GM12875 (cell line): ENCODE results near the gene NLRP1.

Source experiments
- H3K4me3 ChIP-seq: one replicate; pipeline ENCODE4 v1.5.1; 2011; ENCODE audit warnings: low read depth, low read length, control low read depth
- CTCF ChIP-seq: IDR thresholded peaks from 2 replicates; pipeline ENCODE4 v1.5.1; 2011; ENCODE audit warnings: low read depth, mild to moderate bottlenecking, control low read depth, inconsistent platforms, low read length, moderate library complexity, borderline replicate concordance; ENCODE audit not compliant: insufficient read depth

Gene NLRP1

DNA sequence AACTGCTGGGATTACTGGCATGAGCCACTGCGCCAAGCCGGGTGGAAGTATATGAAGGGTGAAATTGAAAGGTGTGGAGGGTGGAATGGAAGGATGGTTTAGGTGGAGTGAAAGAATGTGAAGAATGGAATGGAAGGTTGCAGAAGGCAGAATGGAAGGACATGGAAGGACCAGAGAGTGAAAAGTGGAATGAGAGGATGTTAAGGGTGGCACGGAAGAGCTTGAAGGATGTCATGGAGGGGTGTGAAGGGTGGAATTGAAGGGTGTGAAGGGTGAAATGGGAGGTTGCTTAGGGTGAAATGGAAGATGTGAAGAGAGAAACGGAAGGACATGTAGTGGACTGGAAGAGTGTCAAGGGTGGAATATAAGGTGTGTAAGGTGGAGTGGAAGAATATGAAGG is 81.8 kb downstream of the NLRP1 start:
- no peak for TF ChIP-seq CTCF
- no peak overlapping the region for H3K4me3 ChIP-seq

GRCh38 chr17:5501685-5502084 is 82.6 kb downstream of the NLRP1 start:
- TF ChIP-seq CTCF, result no peak

DNA sequence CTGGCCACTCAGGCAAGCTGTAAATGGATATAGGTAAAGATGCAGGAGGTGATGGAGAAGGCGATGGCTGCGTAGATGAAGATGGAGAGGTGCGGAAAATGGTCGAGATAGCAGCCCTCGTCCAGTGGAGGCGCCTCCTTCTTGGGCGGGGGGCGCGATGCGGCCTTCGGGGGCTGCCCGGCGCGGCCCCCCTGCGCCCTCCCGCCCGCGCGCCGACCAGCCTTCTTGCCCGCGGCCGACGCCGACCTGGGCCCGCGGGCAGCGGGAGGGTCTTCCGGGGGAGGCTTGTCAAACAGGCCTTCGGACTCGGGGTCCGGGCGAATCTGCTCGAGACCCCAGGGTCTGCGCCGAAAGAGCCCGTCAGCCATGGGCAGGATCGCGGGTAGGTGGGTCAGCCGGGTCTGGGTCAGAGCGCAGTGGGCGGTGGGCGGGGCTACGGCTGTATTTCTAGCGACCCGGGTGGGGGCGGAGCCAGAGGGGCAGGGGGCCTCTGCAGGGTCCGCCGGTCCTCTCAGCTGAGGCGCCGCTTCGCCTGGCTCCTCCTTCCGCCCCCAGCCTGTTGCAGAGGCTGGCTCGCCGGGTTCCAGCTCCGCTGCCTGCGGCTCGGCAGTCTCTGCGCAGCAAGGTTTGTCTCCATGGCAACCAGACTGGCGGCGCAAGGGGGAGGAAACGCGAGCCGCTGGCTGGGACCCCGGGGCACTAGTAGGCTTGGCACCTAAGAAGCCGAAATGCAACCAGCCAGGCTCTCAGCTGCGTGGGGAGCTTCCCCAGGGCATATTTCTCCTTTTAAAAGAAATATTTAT is 83.5 kb downstream of the NLRP1 start:
- no peak for TF ChIP-seq CTCF
- H3K4me3 ChIP-seq, result peak overlapping the region; percentile 43

More at GRCh38 chr17:5501685-5502084, 82.6 kb downstream of the NLRP1 start:
- no peak overlapping the region for H3K4me3 ChIP-seq

- TF ChIP-seq CTCF, result no peak
- H3K4me3 ChIP-seq, result no peak overlapping the region
Observed at GRCh38 chr17:5500247-5500588, 84.1 kb downstream of the NLRP1 start.

- no peak overlapping the region for H3K4me3 ChIP-seq
- no peak for TF ChIP-seq CTCF
Observed at GRCh38 chr17:5499476-5500231, 84.7 kb downstream of the NLRP1 start.

DNA sequence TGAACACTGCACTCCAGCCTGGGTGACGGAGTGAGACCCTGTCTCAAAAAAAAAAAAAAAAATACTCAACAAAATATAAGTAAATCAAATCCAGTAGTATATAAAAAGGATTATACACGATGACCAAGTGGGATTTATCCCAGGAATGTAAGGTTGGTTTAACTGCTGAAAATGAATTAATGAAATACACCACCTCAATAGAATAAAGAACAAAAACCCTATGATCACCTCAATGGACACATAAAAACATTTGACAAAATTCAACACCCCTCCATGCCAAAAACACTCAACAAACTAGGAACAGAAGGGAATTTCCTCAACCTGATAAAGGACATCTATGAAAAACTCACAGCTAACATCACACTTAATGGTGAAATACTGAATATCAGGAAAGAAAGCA is 91.3 kb downstream of the NLRP1 start:
- no peak overlapping the region for H3K4me3 ChIP-seq
- TF ChIP-seq CTCF, result no peak

- no peak overlapping the region for H3K4me3 ChIP-seq
- TF ChIP-seq CTCF, result no peak
Observed at GRCh38 chr17:5488752-5489151, 95.6 kb downstream of the NLRP1 start.
